Activated CD4-positive, alpha-beta T cell treated with anti-CD3 and anti-CD28 coated beads, Interleukin-2, Interleukin-4, amounts not matched to agents 100 ng/mL and 50 ng/mL, durations not matched to agents 16 hours and 8 hours (primary cell): Measurements from ENCODE around the gene RAB8A.
"Not testable (repeated sequence)": the region's sequence is repeated elsewhere in the genome, so short reads cannot be mapped to it uniquely, and the experiment has no call there.

ENCODE experiments used
- DNase-seq: peaks from one replicate; pipeline ENCODE4 v3.0.0-alpha.2; 2020; ENCODE audit warnings: low spot score

The RAB8A gene

GRCh38 chr19:16143399-16144215, 31.9 kb downstream of the RAB8A start, which contains the start of gene HSH2D:
Gene HSH2D, plus strand, starts transcription at chr19:16143685. Its CDS starts 5,066 bp downstream, at chr19:16148751.
- peak; percentile 72 for DNase-seq

DNA sequence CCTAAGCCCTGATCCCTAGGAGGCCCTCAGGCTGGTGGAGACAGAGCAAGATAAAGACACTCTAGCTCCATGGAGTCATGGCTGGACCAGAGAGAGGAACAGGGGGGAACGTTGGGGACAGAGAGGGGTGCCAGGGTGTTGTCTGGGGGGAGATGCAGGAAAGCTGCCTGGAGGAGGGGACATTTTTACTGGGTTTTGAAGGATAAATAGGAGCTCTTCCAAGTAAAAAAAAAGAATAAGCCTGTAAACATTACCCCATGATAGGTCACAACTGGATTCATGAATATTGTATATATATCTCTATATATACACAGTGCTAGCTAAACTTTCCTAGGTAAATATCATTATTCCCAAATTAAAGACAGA, 32.5 kb downstream of the RAB8A start:
- DNase-seq = no peak

DNA sequence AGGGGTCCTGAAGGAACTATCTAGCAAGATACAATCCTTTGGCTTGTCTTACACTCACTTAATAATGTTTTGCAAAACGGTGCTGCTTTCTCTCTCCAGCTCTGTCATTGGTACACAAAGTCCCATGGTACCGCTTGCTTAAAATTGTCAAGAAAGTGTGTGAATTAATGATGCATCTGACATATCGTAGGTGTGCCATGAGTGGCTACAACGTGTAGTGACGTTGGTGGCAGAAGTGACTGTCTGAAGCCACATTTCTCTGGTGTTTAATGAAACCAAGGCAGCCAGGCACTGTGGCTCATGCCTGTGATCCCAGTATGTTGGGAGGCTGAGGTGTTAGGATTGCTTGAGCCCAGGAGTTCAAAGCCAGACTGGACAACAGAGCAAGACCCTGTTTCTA, 34.4 kb downstream of the RAB8A start:
- DNase-seq = no peak

DNA sequence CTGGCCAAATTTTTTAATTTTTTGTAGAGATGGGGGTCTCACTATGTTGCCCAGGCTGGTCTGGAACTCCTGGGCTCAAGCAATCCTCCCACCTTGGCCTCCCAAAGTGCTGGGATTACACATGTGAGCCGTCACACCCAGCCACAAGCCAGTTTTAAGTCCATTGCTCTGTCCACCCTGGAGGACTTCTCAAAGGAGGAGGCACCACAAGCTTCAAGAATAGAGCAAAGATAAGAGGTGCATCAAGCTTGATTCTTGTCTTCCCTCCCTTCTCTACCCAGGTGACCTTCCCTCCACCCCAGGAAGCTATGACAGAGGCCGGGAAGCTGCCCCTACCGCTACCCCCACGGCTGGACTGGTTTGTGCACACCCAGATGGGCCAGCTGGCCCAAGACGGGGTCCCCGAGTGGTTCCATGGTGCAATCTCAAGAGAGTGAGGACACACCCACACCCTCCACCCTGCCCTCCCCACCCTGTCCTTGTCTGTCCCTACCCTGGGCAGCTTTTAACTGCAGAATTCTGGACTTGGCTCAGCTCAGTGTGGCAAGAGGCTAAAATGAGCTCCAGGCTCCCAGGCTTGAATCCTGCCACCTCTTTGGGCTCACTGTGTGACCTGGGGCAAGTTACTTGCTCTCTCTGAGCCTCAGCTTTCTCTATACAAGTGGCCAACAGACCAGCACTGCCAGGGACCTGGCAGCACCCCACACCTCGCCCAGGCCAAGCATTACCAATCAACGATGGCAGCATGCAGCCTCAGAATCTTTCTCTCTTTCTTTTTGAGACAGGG, 36.9 kb downstream of the RAB8A start:
- no peak for DNase-seq

DNA sequence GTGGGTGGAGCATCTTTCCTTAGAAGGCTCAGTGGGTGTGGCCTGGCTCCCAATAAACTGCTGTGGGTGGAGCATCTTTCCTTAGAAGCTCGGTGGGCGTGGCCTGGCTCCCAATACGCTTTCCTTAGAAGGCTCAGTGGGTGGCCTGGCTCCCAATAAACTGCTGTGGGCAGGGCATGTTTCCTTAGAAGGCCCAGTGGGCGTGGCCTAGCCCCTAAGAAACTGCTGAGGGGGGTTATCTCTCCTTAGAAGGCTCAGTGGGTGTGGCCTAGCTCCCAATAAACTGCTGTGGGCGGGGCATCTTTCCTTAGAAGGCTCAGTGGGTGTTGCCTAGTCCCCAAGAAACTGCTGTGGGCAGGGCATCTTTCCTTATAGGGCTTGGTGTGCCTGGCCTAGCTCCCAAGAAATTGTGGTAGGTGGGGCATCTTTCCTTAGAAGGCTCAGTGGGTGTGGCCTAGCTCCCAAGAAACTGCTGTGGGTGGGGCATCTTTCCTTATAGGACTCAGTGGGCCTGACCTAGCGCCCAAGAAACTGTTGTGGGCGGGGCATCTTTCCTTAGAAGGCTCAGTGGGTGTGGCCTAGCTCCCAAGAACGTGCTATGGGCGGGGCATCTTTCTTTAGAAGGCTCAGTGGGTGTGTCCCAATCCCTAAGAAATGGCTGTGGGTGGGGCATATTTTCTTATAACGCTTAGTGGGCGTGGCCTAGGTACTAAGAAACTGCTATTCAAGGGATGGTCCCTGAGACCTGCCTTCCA, 42.1 kb downstream of the RAB8A start:
- DNase-seq = no peak

GRCh38 chr19:16154557-16154956, 42.9 kb downstream of the RAB8A start:
- no peak for DNase-seq

DNA sequence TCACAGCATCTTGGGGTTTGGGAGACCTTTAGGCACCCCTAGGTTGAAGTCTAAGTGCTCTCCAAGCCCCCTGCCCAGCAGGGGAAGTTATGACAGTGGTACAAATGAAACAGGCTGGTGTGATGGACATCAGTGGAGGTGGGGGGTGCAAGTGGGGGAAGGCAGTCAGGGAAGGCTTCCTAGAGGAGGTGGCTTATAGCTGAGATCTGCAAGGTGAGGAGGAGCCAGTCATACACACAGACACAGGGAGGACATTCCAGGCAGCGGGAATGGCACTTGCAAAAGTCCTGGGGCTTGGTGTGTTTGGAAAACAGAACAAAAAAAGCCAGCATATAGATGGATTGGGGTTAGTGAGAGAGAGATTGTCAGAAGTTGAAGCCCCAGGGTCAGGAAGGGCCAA, 43.4 kb downstream of the RAB8A start:
- DNase-seq = no peak

GRCh38 chr19:16156904-16157303, 45.2 kb downstream of the RAB8A start:
- DNase-seq = no peak

- no peak for DNase-seq
Observed at GRCh38 chr19:16157601-16158000, 45.9 kb downstream of the RAB8A start.

- DNase-seq = no peak
Observed at GRCh38 chr19:16159655-16160054, 48.0 kb downstream of the RAB8A start.

GRCh38 chr19:16160445-16160942, 48.8 kb downstream of the RAB8A start:
- DNase-seq = no peak

DNA sequence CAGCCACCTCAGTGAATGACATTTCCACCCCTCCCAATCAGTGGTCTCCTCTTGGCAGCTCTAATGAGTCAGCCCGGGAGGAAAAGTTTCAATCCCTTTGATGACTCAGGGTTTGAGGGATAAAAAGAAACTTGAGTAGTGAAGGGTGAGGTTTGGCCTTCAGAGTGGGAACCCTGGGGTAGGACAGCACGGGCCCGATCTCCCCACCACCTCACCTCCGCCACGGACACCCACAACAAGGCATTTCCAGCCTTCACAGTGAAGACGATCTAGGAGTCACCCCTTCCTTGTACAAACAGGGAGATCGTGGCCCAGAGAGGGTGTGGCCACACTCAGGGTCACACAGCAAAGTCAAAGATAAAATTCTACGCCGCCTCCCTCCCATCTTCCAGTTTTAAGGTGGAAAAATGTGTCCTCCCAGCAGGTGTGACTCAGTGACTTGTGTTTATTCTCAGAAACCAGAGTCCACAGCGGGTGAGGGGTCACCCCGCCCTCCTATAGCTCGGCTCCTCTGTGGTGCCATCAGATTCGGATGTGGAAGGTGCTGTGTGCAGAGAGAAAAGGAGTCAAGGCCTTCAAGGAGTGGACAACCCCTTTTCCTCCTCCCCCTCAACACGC, 49.4 kb downstream of the RAB8A start:
- DNase-seq = peak; percentile 57

GRCh38 chr19:16161840-16162239, 50.2 kb downstream of the RAB8A start:
- peak; percentile 36 for DNase-seq

- no peak for DNase-seq
Observed at GRCh38 chr19:16164222-16164890, 52.7 kb downstream of the RAB8A start.

DNA sequence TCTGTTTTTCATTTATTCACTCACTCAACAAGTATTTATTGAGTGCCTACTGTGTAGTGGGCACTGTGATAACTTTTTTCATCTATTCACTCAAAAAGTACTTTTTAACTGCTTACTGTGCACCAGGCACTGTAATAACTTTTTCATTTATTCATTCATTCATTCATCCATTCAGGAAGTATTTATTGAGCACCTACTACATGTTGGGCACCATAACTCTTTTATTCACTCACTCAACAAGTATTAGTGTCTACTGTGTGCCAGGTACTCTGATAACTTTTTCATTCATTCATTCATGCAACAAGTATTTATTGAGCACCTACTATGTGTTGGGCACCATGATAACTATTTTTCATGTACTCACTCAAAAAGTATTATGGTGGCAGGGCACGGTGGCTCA, 54.7 kb downstream of the RAB8A start:
- no peak for DNase-seq

DNA sequence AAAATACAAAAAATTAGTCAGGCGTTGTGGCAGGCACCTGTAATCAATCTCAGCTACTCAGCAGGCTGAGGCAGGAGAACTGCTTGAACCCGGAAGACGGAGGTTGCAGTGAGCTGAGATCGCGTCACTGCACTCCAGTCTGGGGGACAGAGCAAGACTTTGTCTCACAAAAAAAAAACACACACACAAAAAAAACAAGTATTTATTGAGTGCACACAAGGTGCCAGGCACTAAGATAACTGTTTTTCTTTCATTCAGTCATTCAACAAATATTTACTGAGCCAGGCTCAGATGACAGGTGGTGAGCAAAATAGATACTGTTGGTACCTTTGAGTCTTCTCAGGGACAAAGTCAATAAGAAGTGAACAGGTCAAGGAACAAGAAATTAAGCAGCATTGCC, 55.4 kb downstream of the RAB8A start:
- no peak for DNase-seq

DNA sequence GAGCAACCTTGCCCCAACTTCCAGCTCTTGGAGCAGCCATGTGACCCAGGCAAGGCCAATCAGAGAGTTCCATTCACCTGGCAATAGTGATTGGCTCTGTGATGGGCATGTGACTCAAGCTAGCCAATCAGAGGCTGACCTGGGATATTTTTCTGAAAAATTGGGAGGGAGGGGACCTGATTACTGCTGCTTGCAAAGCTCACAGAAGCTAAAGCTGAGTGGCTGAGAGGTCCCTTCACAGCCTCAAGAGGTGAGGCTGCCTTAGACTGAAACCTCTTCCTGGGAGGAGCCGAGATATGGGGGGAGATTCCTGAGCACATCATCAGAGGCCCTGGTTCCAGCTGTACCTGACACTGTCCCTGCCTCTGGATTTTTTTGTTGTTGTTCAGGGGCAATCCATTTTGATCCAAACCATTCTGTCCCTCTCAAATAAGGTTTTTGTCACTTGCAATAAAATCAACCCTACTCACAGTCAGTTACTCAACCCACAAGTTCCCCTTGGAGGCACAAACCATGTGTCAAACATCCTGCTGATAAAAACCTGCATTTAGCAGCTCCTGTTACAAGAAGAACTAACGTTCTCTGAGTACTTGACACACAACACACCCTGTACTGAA, 56.9 kb downstream of the RAB8A start:
- DNase-seq = no peak

DNA sequence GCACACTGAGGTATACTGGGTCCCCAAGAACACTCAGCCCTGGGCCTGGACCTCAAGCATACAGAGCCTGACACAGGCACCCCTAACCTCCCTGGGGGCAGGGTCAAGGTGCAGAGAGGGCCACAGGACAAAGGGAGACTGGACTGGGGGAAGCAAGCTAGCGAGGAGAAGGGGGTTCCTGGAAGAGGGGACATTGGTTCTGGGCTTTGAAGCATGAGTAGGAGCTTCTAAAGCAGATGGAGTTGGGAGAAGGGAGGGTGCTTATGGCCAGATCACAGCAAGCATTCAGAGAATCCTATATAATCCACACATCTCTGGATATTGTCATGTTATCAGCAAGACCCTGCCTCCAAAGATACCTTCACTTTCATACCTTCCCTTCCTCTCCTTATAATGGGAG, 58.4 kb downstream of the RAB8A start:
- no peak for DNase-seq

GRCh38 chr19:16175954-16176353, 64.3 kb downstream of the RAB8A start:
- no peak for DNase-seq

GRCh38 chr19:16178866-16179265, 67.2 kb downstream of the RAB8A start:
- not testable (repeated sequence) for DNase-seq

- no peak for DNase-seq
Observed at GRCh38 chr19:16180611-16181010, 68.9 kb downstream of the RAB8A start.
